Neural crest cell (in vitro differentiated cells): ENCODE measurements around the gene CTCF. TPM values are rescaled to one million over a fixed set of nuclear protein-coding genes. Genes with fewer than 3 reads are reported as not detected.

Source experiments
- DNase-seq: peaks from one replicate; pipeline ENCODE4 v3.0.0; 2021; ENCODE audit warnings: low read depth, mixed read lengths, low spot score
- H3K27ac Mint-ChIP-seq: one replicate; pipeline ENCODE4 v1.8.0; 2021; ENCODE audit warnings: mild to moderate bottlenecking, mixed read lengths; ENCODE audit not compliant: unreplicated experiment
- H3K27me3 Mint-ChIP-seq: 2 replicates; pipeline ENCODE4 v1.8.0; 2021; ENCODE audit warnings: low read depth, mild to moderate bottlenecking, mixed read lengths
- H3K36me3 Mint-ChIP-seq: 2 replicates; pipeline ENCODE4 v1.8.0; 2021; ENCODE audit warnings: low read depth, mild to moderate bottlenecking, mixed read lengths
- H3K4me1 Mint-ChIP-seq: 2 replicates; pipeline ENCODE4 v1.8.0; 2021; ENCODE audit warnings: mixed read lengths
- H3K4me3 Mint-ChIP-seq: one replicate; pipeline ENCODE4 v1.8.0; 2021; ENCODE audit warnings: mild to moderate bottlenecking, mixed read lengths
- H3K9me3 Mint-ChIP-seq: 2 replicates; pipeline ENCODE4 v1.8.0; 2021; ENCODE audit warnings: mixed read lengths
- CTCF ChIP-seq: fragments of 200-600 bp; sonication (generic); conservative IDR thresholded peaks from 2 replicates; pipeline ENCODE4 v1.5.0; 2021; ENCODE audit warnings: antibody characterized with exemption, mild to moderate bottlenecking
- total RNA-seq: library from RNA; stranded (reverse); gene quantifications from 2 replicates; pipeline ENCODE4 v1.2.1, GENCODE V29; 2021

Gene CTCF
- total RNA-seq, 1 donor from 2014 or later, result 78.8 TPM

- no peak for TF ChIP-seq CTCF
- Mint-ChIP-seq H3K27me3 (peaks cover 38% of the 10 kb centered on the region), H3K36me3 (peaks cover 10% of the 10 kb centered on the region), H3K4me3 (peak overlapping the region; percentile 85), H3K9me3 (no peaks in the 10 kb centered on the region), H3K27ac (no peak overlapping the region), H3K4me1 (peaks cover 35% of the 10 kb centered on the region)
- peak; percentile 51 for DNase-seq
Measured at GRCh38 chr16:67537636-67538591, 24.4 kb upstream of the CTCF start.

GRCh38 chr16:67538666-67539101 lies 23.6 kb upstream of the CTCF start:
- peaks cover 29% of the 10 kb centered on the region for H3K4me1 Mint-ChIP-seq
- TF ChIP-seq CTCF, result no peak
- peaks cover 10% of the 10 kb centered on the region for H3K36me3 Mint-ChIP-seq
- no peak overlapping the region for H3K27ac Mint-ChIP-seq
- no peaks in the 10 kb centered on the region for H3K9me3 Mint-ChIP-seq
- H3K27me3 Mint-ChIP-seq, result peaks cover 33% of the 10 kb centered on the region
- H3K4me3 Mint-ChIP-seq, result peak overlapping the region; percentile 85
- DNase-seq, result no peak

GRCh38 chr16:67539271-67539670 lies 23.1 kb upstream of the CTCF start:
- TF ChIP-seq CTCF, result no peak
- Mint-ChIP-seq H3K4me3 (peak overlapping the region; percentile 85), H3K9me3 (no peaks in the 10 kb centered on the region), H3K4me1 (peaks cover 29% of the 10 kb centered on the region), H3K27ac (no peak overlapping the region), H3K27me3 (peaks cover 33% of the 10 kb centered on the region), H3K36me3 (peaks cover 10% of the 10 kb centered on the region)
- no peak for DNase-seq

- peak overlapping the region; percentile 85 for H3K4me3 Mint-ChIP-seq
- no peaks in the 10 kb centered on the region for H3K9me3 Mint-ChIP-seq
- DNase-seq, result no peak
- TF ChIP-seq CTCF, result no peak
- no peak overlapping the region for H3K27ac Mint-ChIP-seq
- H3K4me1 Mint-ChIP-seq, result peaks cover 29% of the 10 kb centered on the region
- peaks cover 10% of the 10 kb centered on the region for H3K36me3 Mint-ChIP-seq
- H3K27me3 Mint-ChIP-seq, result peaks cover 33% of the 10 kb centered on the region
Measured at GRCh38 chr16:67539691-67540635, 22.4 kb upstream of the CTCF start.

GRCh38 chr16:67540756-67541155 lies 21.6 kb upstream of the CTCF start:
- Mint-ChIP-seq H3K9me3 (no peaks in the 10 kb centered on the region), H3K36me3 (peaks cover 10% of the 10 kb centered on the region), H3K4me1 (peaks cover 29% of the 10 kb centered on the region), H3K27ac (no peak overlapping the region), H3K4me3 (peak overlapping the region; percentile 6), H3K27me3 (peaks cover 25% of the 10 kb centered on the region)
- DNase-seq, result no peak
- no peak for TF ChIP-seq CTCF
